Measurements from ENCODE around the gene PPP2R3B.

DNA sequence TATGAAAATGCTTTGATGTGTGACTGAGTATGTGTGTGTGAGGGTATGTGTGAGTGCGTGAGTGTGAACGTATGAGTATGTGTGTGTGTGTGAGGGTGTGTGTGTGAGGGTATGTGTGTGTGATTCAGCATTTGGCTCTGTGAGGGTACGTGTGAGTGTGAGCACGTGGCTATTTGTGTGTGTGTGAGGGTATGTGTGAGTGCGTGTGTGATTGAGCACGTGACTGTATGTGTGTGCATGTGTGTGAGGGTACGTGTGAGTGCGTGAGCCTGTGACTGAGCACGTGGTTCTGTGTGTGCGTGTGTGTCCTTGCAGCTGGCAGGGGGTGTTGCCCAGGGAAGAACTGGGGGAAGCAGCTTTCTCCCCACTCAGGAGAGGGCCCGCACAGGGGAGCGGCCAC lies 16.1 kb upstream of the PPP2R3B start:
- no peak for TF ChIP-seq EZH2 (IDR thresholded peaks at IDR 0.05; ENCODE audit: low read length)
- TF ChIP-seq, protein P1, sequence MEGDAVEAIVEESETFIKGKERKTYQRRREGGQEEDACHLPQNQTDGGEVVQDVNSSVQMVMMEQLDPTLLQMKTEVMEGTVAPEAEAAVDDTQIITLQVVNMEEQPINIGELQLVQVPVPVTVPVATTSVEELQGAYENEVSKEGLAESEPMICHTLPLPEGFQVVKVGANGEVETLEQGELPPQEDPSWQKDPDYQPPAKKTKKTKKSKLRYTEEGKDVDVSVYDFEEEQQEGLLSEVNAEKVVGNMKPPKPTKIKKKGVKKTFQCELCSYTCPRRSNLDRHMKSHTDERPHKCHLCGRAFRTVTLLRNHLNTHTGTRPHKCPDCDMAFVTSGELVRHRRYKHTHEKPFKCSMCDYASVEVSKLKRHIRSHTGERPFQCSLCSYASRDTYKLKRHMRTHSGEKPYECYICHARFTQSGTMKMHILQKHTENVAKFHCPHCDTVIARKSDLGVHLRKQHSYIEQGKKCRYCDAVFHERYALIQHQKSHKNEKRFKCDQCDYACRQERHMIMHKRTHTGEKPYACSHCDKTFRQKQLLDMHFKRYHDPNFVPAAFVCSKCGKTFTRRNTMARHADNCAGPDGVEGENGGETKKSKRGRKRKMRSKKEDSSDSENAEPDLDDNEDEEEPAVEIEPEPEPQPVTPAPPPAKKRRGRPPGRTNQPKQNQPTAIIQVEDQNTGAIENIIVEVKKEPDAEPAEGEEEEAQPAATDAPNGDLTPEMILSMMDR (optimal IDR thresholded peaks at IDR 0.05 in 1 of 3, IDR thresholded peaks at IDR 0.05 in 1 of 3, conservative IDR thresholded peaks at IDR 0.05 in 1 of 3; ENCODE audit: extremely low read depth in 1 of 3, insufficient read depth in 2 of 3, low read length in 3 of 3): no peak
